ENCODE data around the gene APEH. TPM values are rescaled to one million over a fixed set of nuclear protein-coding genes. Genes with fewer than 3 reads are reported as not detected.
A peak's percentile ranks its signal among the peaks of the same experiment; 100 is the strongest.

Gene APEH
- total and polyA plus RNA-seq, 10 of the 15 experiments (the other 5 are each of a cell fraction or from before 2014, with no cell fraction given): 74.4 to 214 (median 131) TPM

- peaks cover 12% of the 10 kb centered on the region for H3K79me2 ChIP-seq (ENCODE audit: control insufficient read depth, insufficient read depth, low read length)
- no peak for FAIRE-seq
- in situ Hi-C loops (cut with MboI) (no loop called here), intact Hi-C loops (cut with micrococcal nuclease; ENCODE audit: unreplicated experiment) (no loop called here)
- no peak overlapping the region for H3K9ac ChIP-seq (ENCODE audit: control insufficient read depth, insufficient read depth, low read length)
- H3K27ac ChIP-seq (ENCODE audit: control insufficient read depth, insufficient read depth): no peak overlapping the region
- BruUV-seq (replicated peaks): no TSS peak
- no peak for ATAC-seq
- no peak overlapping the region for H3K4me3 ChIP-seq
- no peaks in the 10 kb centered on the region for H3K27me3 ChIP-seq (replicated peaks in 1 of 2; ENCODE audit: control insufficient read depth in 2 of 2, insufficient read depth in 2 of 2, low read length in 1 of 2)
- ChIA-PET CTCF (interaction anchor here (0.9 to 1.6 kb wide), 3 partner anchors 81 to 178 kb away, joined by 3 to 5 read pairs (median 4); partner anchors contain the start of gene CDHR4), SMC1A (ENCODE audit: uncharacterized antibody, unreplicated experiment) (no interaction called here), RAD21 (ENCODE audit: unreplicated experiment) (no interaction called here), POLR2A (interaction anchor here (0.5 kb wide), 1 partner anchor 591 kb away, joined by 5 read pairs; no protein-coding TSS in a partner anchor)
- H3K36me3 ChIP-seq (ENCODE audit: control insufficient read depth in 2 of 2, insufficient read depth in 2 of 2, low read length in 1 of 2): peaks cover 3 to 9% of the 10 kb centered on the region in 2 experiments; a peak in 3 of 4 replicates
- no peak for DNase-seq (ENCODE audit: low read depth, low spot score)
- H2AFZ ChIP-seq (ENCODE audit: control insufficient read depth, low read depth, low read length): no peak overlapping the region
- H4K20me1 ChIP-seq (ENCODE audit: control insufficient read depth, insufficient read depth): no peaks in the 10 kb centered on the region
- WGBS (ENCODE audit: insufficient coverage, insufficient replicate concordance, low lambda C conversion rate, missing lambda C conversion rate): 95% methylated on average over 75 of the region's 75 CpGs
- no peaks in the 10 kb centered on the region; the same call in 2 of the 3 replicates for H3K9me3 ChIP-seq (replicated peaks; ENCODE audit: control insufficient read depth, insufficient read depth, low read length)
- H3K4me1 ChIP-seq (ENCODE audit: control insufficient read depth, insufficient read depth, low read length): peaks cover 14% of the 10 kb centered on the region
- peak overlapping the region; percentile 95; the same call in 1 of the 2 replicates for H3K4me2 ChIP-seq (ENCODE audit: control insufficient read depth, insufficient read depth)
- peak; percentile 58 for TF ChIP-seq POLR2A (IDR thresholded peaks at IDR 0.05; ENCODE audit: low read depth, low read length)
- no peak for TF ChIP-seq TCF12 (IDR thresholded peaks at IDR 0.05; ENCODE audit: low read depth, low read length)
- TF ChIP-seq PAX5 (IDR thresholded peaks at IDR 0.05; ENCODE audit: borderline replicate concordance, low read depth, low read length): 0 out of 2 replicates have a peak, but pooled peaks have one; percentile 12
- TF ChIP-seq SUZ12 (IDR thresholded peaks at IDR 0.05; ENCODE audit: unreplicated experiment): no peak
- 0 out of 2 replicates have a peak, but pooled peaks have one; percentile 11 for TF ChIP-seq TCF3 (IDR thresholded peaks at IDR 0.05; ENCODE audit: borderline replicate concordance, insufficient read depth, low read depth, low read length)
Measured at GRCh38 chr3:49717959-49718857, 44.1 kb downstream of the APEH start.

GRCh38 chr3:49718858-49719213, 44.7 kb downstream of the APEH start:
- TF ChIP-seq NRF1 (conservative IDR thresholded peaks at IDR 0.05; ENCODE audit: low read depth, low read length) (no peak), BMI1 (IDR thresholded peaks at IDR 0.05; ENCODE audit: borderline replicate concordance) (no peak), SKIL (IDR thresholded peaks at IDR 0.05; ENCODE audit: low read depth, poor library complexity, severe bottlenecking) (no peak), RUNX3 (IDR thresholded peaks at IDR 0.05; ENCODE audit: low read length) (0 out of 2 replicates have a peak, but pooled peaks have one; percentile 3)
- peaks cover 3 to 9% of the 10 kb centered on the region in 2 experiments; a peak in 3 of 4 replicates for H3K36me3 ChIP-seq (ENCODE audit: control insufficient read depth in 2 of 2, insufficient read depth in 2 of 2, low read length in 1 of 2)
- no peak overlapping the region for H3K27ac ChIP-seq (ENCODE audit: control insufficient read depth, insufficient read depth)
- peaks cover 14% of the 10 kb centered on the region for H3K4me1 ChIP-seq (ENCODE audit: control insufficient read depth, insufficient read depth, low read length)
- H3K4me2 ChIP-seq (ENCODE audit: control insufficient read depth, insufficient read depth): peak overlapping the region; percentile 95
- ChIA-PET SMC1A (ENCODE audit: uncharacterized antibody, unreplicated experiment) (no interaction called here), RAD21 (ENCODE audit: unreplicated experiment) (interaction anchor here (1.3 to 1.4 kb wide), 2 partner anchors 85 to 179 kb away, joined by 3 read pairs; partner anchors contain the start of gene INKA1), CTCF (interaction anchor here (0.5 to 1.9 kb wide), 7 partner anchors 43 to 253 kb away, joined by 3 to 8 read pairs (median 3); partner anchors contain the start of gene CDHR4), POLR2A (interaction anchor here (0.6 kb wide), 1 partner anchor 1907 kb away, joined by 5 read pairs; no protein-coding TSS in a partner anchor)
- FAIRE-seq (no peak), ATAC-seq (no peak), DNase-seq (ENCODE audit: low read depth, low spot score) (no peak)
- peak overlapping the region; percentile 30; the same call in 1 of the 2 replicates for H3K9ac ChIP-seq (ENCODE audit: control insufficient read depth, insufficient read depth, low read length)
- in situ Hi-C loops (cut with MboI) (no loop called here), intact Hi-C loops (cut with micrococcal nuclease; ENCODE audit: unreplicated experiment) (no loop called here)
- no peak overlapping the region; the same call in 1 of the 2 replicates for H3K4me3 ChIP-seq
- H3K79me2 ChIP-seq (ENCODE audit: control insufficient read depth, insufficient read depth, low read length): peaks cover 18% of the 10 kb centered on the region
- 45% methylated on average over 33 of the region's 33 CpGs for WGBS (ENCODE audit: insufficient coverage, insufficient replicate concordance, low lambda C conversion rate, missing lambda C conversion rate)
- no peaks in the 10 kb centered on the region; the same call in 2 of the 3 replicates for H3K9me3 ChIP-seq (replicated peaks; ENCODE audit: control insufficient read depth, insufficient read depth, low read length)
- H2AFZ ChIP-seq (ENCODE audit: control insufficient read depth, low read depth, low read length): no peak overlapping the region; the same call in 1 of the 2 replicates
- H3K27me3 ChIP-seq (replicated peaks in 1 of 2; ENCODE audit: control insufficient read depth in 2 of 2, insufficient read depth in 2 of 2, low read length in 1 of 2): no peaks in the 10 kb centered on the region
- no peaks in the 10 kb centered on the region for H4K20me1 ChIP-seq (ENCODE audit: control insufficient read depth, insufficient read depth)
- no TSS peak for BruUV-seq (replicated peaks)

Data from GM12878 (cell line).